Measurements from ENCODE around the gene OSBPL8. TPM values are rescaled to one million over a fixed set of nuclear protein-coding genes. Genes with fewer than 3 reads are reported as not detected.

The OSBPL8 gene
- total and polyA plus RNA-seq, 2 experiments from 2014 or later: 20.1 to 82.5 TPM

DNA sequence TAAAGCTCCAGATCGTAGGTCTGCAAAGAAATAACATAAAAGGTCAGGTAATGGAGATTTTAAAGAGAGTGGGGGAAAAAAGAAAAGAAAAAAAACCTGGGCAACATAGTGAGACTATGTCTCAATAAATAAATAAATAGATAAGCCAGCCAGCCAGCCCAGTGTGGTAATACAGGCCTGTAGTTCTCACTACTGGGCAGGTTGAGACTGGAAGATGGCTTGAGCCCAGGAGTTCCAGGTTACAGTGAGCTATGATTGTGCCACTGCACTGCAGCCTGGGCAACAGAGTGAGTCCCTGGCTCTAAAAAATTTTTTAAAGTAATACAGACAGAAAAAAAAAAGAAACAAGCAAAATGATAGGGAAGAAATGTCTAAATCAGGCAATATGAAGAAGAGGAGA, 168.1 kb downstream of the OSBPL8 start:
- Histone ChIP-seq H3K79me2 (no peaks in the 10 kb centered on the region), H3K4me2 (no peak overlapping the region)
- 68% methylated on average over 1 of the region's 1 CpG for WGBS (ENCODE audit: low lambda C conversion rate, missing lambda C conversion rate)

DNA sequence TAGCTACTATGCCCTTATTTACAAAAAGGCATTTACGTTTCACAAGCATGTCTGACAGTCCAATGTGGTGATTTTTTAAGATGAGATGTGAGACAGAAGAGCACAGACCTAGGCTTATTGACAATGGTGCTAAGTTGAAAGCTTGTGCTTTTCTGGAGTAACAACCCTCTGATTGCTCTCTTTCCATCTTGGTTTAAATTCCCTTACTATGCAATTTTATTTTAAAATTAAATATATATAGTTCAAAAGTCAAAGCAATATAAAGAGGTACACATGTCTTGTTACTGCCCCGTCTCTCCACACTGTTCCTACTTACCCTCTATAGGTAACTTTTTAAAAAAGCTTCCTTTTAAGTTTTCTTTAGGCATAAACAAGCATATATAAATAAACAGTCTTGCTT, 172.0 kb downstream of the OSBPL8 start:
- H3K36me3 ChIP-seq (replicated peaks; ENCODE audit: insufficient read depth, low read depth): no peaks in the 10 kb centered on the region

More for the DNA sequence above, 168.1 kb downstream of the OSBPL8 start:
- no peak for DNase-seq (ENCODE audit: low spot score)
- Histone ChIP-seq H4K20me1 (ENCODE audit: insufficient read depth, poor library complexity, severe bottlenecking) (no peaks in the 10 kb centered on the region), H3K4me1 (ENCODE audit: insufficient read depth) (no peaks in the 10 kb centered on the region), H3K9me3 (ENCODE audit: low read depth) (no peaks in the 10 kb centered on the region), H3K27me3 (no peaks in the 10 kb centered on the region), H3K9me2 (replicated peaks; ENCODE audit: insufficient read depth) (no peaks in the 10 kb centered on the region), H3K36me3 (replicated peaks; ENCODE audit: insufficient read depth, low read depth) (no peaks in the 10 kb centered on the region), H2AFZ (no peak overlapping the region), H3K4me3 (no peak overlapping the region), H3K27ac (no peak overlapping the region)
- no peak for TF ChIP-seq EZH2 (IDR thresholded peaks at IDR 0.05; ENCODE audit: borderline replicate concordance)
- TF ChIP-seq EZH2phosphoT487 (IDR thresholded peaks at IDR 0.05; ENCODE audit: low read depth, severe bottlenecking, unreplicated experiment): no peak

DNA sequence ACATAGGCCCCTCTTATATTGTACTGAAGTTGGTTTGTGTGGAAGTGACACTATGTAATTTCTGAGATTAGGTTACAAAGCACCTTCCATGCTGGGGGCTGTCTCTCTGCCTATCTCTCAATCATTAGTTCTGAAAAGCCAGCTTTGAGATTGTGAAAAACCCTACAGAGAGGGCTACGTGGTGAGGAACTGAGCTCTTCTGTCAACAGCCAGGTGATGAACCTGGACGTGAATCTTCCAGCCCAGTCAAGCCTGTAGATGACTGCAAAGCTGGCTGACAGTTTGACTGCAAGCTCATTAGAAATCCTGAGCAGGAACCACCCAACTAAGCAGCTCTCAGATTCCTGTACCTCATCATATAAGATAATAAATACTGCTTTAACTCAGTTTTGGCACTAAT, 175.0 kb downstream of the OSBPL8 start:
- Histone ChIP-seq H3K4me1 (ENCODE audit: insufficient read depth) (no peaks in the 10 kb centered on the region), H3K4me2 (no peak overlapping the region), H3K4me3 (no peak overlapping the region), H3K27ac (no peak overlapping the region), H3K9me3 (ENCODE audit: low read depth) (no peaks in the 10 kb centered on the region), H3K9me2 (replicated peaks; ENCODE audit: insufficient read depth) (no peaks in the 10 kb centered on the region), H3K27me3 (no peaks in the 10 kb centered on the region), H4K20me1 (ENCODE audit: insufficient read depth, poor library complexity, severe bottlenecking) (no peaks in the 10 kb centered on the region), H2AFZ (no peak overlapping the region), H3K79me2 (no peaks in the 10 kb centered on the region), H3K36me3 (replicated peaks; ENCODE audit: insufficient read depth, low read depth) (no peaks in the 10 kb centered on the region)
- TF ChIP-seq, protein P1, sequence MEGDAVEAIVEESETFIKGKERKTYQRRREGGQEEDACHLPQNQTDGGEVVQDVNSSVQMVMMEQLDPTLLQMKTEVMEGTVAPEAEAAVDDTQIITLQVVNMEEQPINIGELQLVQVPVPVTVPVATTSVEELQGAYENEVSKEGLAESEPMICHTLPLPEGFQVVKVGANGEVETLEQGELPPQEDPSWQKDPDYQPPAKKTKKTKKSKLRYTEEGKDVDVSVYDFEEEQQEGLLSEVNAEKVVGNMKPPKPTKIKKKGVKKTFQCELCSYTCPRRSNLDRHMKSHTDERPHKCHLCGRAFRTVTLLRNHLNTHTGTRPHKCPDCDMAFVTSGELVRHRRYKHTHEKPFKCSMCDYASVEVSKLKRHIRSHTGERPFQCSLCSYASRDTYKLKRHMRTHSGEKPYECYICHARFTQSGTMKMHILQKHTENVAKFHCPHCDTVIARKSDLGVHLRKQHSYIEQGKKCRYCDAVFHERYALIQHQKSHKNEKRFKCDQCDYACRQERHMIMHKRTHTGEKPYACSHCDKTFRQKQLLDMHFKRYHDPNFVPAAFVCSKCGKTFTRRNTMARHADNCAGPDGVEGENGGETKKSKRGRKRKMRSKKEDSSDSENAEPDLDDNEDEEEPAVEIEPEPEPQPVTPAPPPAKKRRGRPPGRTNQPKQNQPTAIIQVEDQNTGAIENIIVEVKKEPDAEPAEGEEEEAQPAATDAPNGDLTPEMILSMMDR (IDR thresholded peaks at IDR 0.05; ENCODE audit: poor library complexity): no peak
- no peak for TF ChIP-seq EZH2 (IDR thresholded peaks at IDR 0.05; ENCODE audit: borderline replicate concordance)
- TF ChIP-seq EZH2phosphoT487 (IDR thresholded peaks at IDR 0.05; ENCODE audit: low read depth, severe bottlenecking, unreplicated experiment): no peak
- no peak for DNase-seq (ENCODE audit: low spot score)
- WGBS (ENCODE audit: low lambda C conversion rate, missing lambda C conversion rate): 86% methylated on average over 2 of the region's 2 CpGs

More for the DNA sequence above, 172.0 kb downstream of the OSBPL8 start:
- no peaks in the 10 kb centered on the region for H3K27me3 ChIP-seq
- H4K20me1 ChIP-seq (ENCODE audit: insufficient read depth, poor library complexity, severe bottlenecking): no peaks in the 10 kb centered on the region
- no peaks in the 10 kb centered on the region for H3K4me1 ChIP-seq (ENCODE audit: insufficient read depth)
- DNase-seq (ENCODE audit: low spot score): no peak
- H3K4me3 ChIP-seq: no peak overlapping the region
- WGBS (ENCODE audit: low lambda C conversion rate, missing lambda C conversion rate): 93% methylated on average over 2 of the region's 2 CpGs
- H3K79me2 ChIP-seq: no peaks in the 10 kb centered on the region
- no peak overlapping the region for H3K4me2 ChIP-seq
- H3K9me3 ChIP-seq (ENCODE audit: low read depth): no peaks in the 10 kb centered on the region
- H3K9me2 ChIP-seq (replicated peaks; ENCODE audit: insufficient read depth): no peaks in the 10 kb centered on the region
- H3K27ac ChIP-seq: no peak overlapping the region
- no peak overlapping the region for H2AFZ ChIP-seq
- TF ChIP-seq EZH2 (IDR thresholded peaks at IDR 0.05; ENCODE audit: borderline replicate concordance) (no peak), EZH2phosphoT487 (IDR thresholded peaks at IDR 0.05; ENCODE audit: low read depth, severe bottlenecking, unreplicated experiment) (no peak)
- TF ChIP-seq, protein P1 (IDR thresholded peaks at IDR 0.05; ENCODE audit: poor library complexity): no peak

DNA sequence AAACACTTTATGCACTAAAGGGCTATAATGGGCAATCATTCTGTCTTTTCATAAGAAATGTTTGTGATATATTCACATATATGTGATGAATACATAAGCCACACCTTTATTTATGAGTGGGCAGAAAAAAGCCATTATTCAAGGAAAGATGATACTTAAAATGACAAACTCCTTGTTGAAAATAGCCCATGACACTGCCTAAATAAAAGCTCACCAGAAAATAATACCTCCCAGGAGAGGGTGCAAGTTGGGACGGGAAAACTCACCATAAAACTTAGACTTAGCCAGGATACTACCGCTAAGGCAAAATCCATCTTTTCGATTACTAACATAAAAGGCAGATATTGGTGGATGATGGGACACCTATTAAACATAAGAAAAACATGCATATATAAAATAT, 175.6 kb downstream of the OSBPL8 start:
- H3K36me3 ChIP-seq (replicated peaks; ENCODE audit: insufficient read depth, low read depth): no peaks in the 10 kb centered on the region
- TF ChIP-seq, protein P1 (IDR thresholded peaks at IDR 0.05; ENCODE audit: poor library complexity): no peak
- no peak for TF ChIP-seq EZH2phosphoT487 (IDR thresholded peaks at IDR 0.05; ENCODE audit: low read depth, severe bottlenecking, unreplicated experiment)
- TF ChIP-seq EZH2 (IDR thresholded peaks at IDR 0.05; ENCODE audit: borderline replicate concordance): no peak
- no peak overlapping the region for H2AFZ ChIP-seq
- H4K20me1 ChIP-seq (ENCODE audit: insufficient read depth, poor library complexity, severe bottlenecking): no peaks in the 10 kb centered on the region
- no peaks in the 10 kb centered on the region for H3K4me1 ChIP-seq (ENCODE audit: insufficient read depth)
- no peaks in the 10 kb centered on the region for H3K27me3 ChIP-seq
- 95% methylated on average over 3 of the region's 3 CpGs for WGBS (ENCODE audit: low lambda C conversion rate, missing lambda C conversion rate)
- no peaks in the 10 kb centered on the region for H3K9me3 ChIP-seq (ENCODE audit: low read depth)
- no peak overlapping the region for H3K27ac ChIP-seq
- no peak overlapping the region for H3K4me2 ChIP-seq
- no peak for DNase-seq (ENCODE audit: low spot score)
- H3K9me2 ChIP-seq (replicated peaks; ENCODE audit: insufficient read depth): no peaks in the 10 kb centered on the region
- no peak overlapping the region for H3K4me3 ChIP-seq
- no peaks in the 10 kb centered on the region for H3K79me2 ChIP-seq
